Mesendoderm (in vitro differentiated cells): ENCODE results near the gene BRSK1.
A peak's percentile ranks its signal among the peaks of the same experiment; 100 is the strongest.

Experiments used
- DNase-seq: peaks from one replicate; pipeline ENCODE4 v3.0.0; 2013
- H2AK5ac ChIP-seq: 2 replicates; pipeline ENCODE4 v1.6.1; 2013; ENCODE audit warnings: low read length, inconsistent platforms
- H2BK120ac ChIP-seq: 2 replicates; pipeline ENCODE4 v1.6.1; 2013; ENCODE audit warnings: low read depth, mild to moderate bottlenecking, low read length, moderate library complexity, mixed read lengths
- H2BK15ac ChIP-seq: replicated peaks from 2 replicates; pipeline ENCODE4 v1.6.1; 2013; ENCODE audit warnings: low read depth, mild to moderate bottlenecking, moderate library complexity
- H2BK5ac ChIP-seq: 2 replicates; pipeline ENCODE4 v1.6.1; 2013; ENCODE audit warnings: low read length, inconsistent platforms
- H3K18ac ChIP-seq: 2 replicates; pipeline ENCODE4 v1.6.1; 2013; ENCODE audit warnings: mild to moderate bottlenecking, low read length, mixed read lengths
- H3K23ac ChIP-seq: one replicate; pipeline ENCODE4 v1.6.1; 2013; ENCODE audit warnings: low read length
- H3K27ac ChIP-seq: 2 replicates; pipeline ENCODE4 v1.5.1; 2013; ENCODE audit warnings: low read depth, mild to moderate bottlenecking, inconsistent platforms, low read length, moderate library complexity
- H3K27me3 ChIP-seq: 2 replicates; pipeline ENCODE4 v1.6.1; 2013; ENCODE audit warnings: low read length, control low read depth, mild to moderate bottlenecking, inconsistent platforms; ENCODE audit not compliant: insufficient read depth, poor library complexity
- H3K36me3 ChIP-seq: 2 replicates; pipeline ENCODE4 v1.6.1; 2013; ENCODE audit warnings: low read length, inconsistent platforms; ENCODE audit not compliant: control insufficient read depth, insufficient read depth
- H3K4ac ChIP-seq: one replicate; pipeline ENCODE4 v1.6.1; 2013; ENCODE audit warnings: low read depth, mild to moderate bottlenecking, low read length, moderate library complexity
- H3K4me1 ChIP-seq: 2 replicates; pipeline ENCODE4 v1.6.1; 2013; ENCODE audit warnings: low read depth, low read length, inconsistent platforms; ENCODE audit not compliant: control insufficient read depth
- H3K4me2 ChIP-seq: 2 replicates; pipeline ENCODE4 v1.6.1; 2013; ENCODE audit warnings: low read length
- H3K4me3 ChIP-seq: 2 replicates; pipeline ENCODE4 v1.5.1; 2013; ENCODE audit warnings: mild to moderate bottlenecking, low read length
- H3K56ac ChIP-seq: one replicate; pipeline ENCODE4 v1.6.1; 2013; ENCODE audit warnings: low read length
- H3K79me1 ChIP-seq: 2 replicates; pipeline ENCODE4 v1.6.1; 2013; ENCODE audit warnings: low read length, inconsistent platforms
- H3K79me2 ChIP-seq: 2 replicates; pipeline ENCODE4 v1.6.1; 2013; ENCODE audit warnings: mild to moderate bottlenecking, low read length; ENCODE audit not compliant: control insufficient read depth, insufficient read depth
- H3K9ac ChIP-seq: 2 replicates; pipeline ENCODE4 v1.6.1; 2013; ENCODE audit warnings: low read length, inconsistent platforms
- H4K5ac ChIP-seq: one replicate; pipeline ENCODE4 v1.6.1; 2013; ENCODE audit warnings: low read length
- H4K8ac ChIP-seq: one replicate; pipeline ENCODE4 v1.6.1; 2013; ENCODE audit warnings: low read depth, mild to moderate bottlenecking, control low read depth, low read length, moderate library complexity
- WGBS: extraction: QIAGEN DNeasy Blood & Tissue Kit; methylation state at CpG from one replicate; pipeline ENCODE4 v1.1.7; 2013; ENCODE audit warnings: low lambda C conversion rate, missing lambda C conversion rate; ENCODE audit not compliant: insufficient coverage; ENCODE audit errors: extremely low coverage; 5-methylcytosine and 5-hydroxymethylcytosine counted together

Gene BRSK1

DNA sequence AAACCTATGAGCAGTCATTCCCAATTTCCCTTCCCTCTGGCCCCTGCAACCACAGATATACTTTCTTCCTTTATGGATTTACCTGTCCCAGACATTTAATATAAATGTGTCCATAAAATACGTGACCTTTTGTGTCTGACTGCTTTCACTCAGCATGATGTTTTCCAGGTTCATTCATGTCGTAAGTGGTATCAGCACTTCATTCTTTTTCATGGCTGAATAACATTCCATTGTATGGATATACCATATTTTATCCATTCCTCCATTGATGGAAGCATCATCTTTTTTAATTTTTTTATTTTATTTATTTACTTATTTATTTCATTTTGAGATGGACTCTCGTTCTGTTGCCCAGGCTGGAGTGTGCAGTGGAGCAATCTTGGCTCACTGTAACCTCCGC is 17.0 kb upstream of the BRSK1 start:
- Histone ChIP-seq H3K4me1 (no peaks in the 10 kb centered on the region), H3K56ac (no peak overlapping the region), H3K79me2 (no peaks in the 10 kb centered on the region), H4K5ac (no peak overlapping the region), H3K4ac (no peak overlapping the region), H3K9ac (no peak overlapping the region), H2BK120ac (no peak overlapping the region), H2BK15ac (no peak overlapping the region), H3K23ac (no peak overlapping the region), H3K79me1 (no peaks in the 10 kb centered on the region), H2AK5ac (no peak overlapping the region), H2BK5ac (no peak overlapping the region), H3K4me3 (no peak overlapping the region), H3K18ac (no peak overlapping the region), H3K27ac (no peak overlapping the region), H4K8ac (no peak overlapping the region), H3K27me3 (no peaks in the 10 kb centered on the region), H3K36me3 (no peaks in the 10 kb centered on the region), H3K4me2 (no peak overlapping the region)
- WGBS: no CpG with 5 or more reads among the region's 4 CpGs
- no peak for DNase-seq

DNA sequence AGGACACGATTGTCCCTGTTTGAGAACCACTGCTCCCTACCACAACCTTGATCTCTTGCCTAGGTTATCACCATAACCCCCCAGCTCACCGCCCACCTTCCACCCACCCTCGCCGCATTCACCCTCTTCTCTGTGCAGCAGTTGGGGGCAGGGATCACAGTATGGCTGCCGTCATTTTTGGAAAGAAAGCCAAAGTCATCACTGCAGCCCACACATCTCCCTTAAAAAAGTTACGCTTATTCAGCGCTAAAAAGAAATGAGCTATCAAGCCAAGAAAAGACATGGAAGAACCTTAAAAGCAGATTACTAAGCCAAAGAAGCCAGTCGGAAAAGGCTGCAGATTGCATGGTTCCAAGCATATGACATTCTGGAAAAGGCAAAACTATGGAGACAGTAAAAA is 14.5 kb upstream of the BRSK1 start:
- Histone ChIP-seq H3K4me3 (no peak overlapping the region), H2AK5ac (no peak overlapping the region), H3K27ac (no peak overlapping the region), H4K5ac (no peak overlapping the region), H2BK5ac (no peak overlapping the region), H3K79me1 (no peaks in the 10 kb centered on the region), H2BK15ac (no peak overlapping the region), H3K18ac (no peak overlapping the region), H3K4ac (no peak overlapping the region), H3K27me3 (no peaks in the 10 kb centered on the region), H3K23ac (no peak overlapping the region), H3K36me3 (no peaks in the 10 kb centered on the region), H4K8ac (no peak overlapping the region), H2BK120ac (no peak overlapping the region), H3K4me2 (no peak overlapping the region), H3K56ac (no peak overlapping the region), H3K4me1 (no peaks in the 10 kb centered on the region), H3K79me2 (no peaks in the 10 kb centered on the region), H3K9ac (no peak overlapping the region)
- WGBS: no CpG with 5 or more reads among the region's 8 CpGs
- DNase-seq: no peak

DNA sequence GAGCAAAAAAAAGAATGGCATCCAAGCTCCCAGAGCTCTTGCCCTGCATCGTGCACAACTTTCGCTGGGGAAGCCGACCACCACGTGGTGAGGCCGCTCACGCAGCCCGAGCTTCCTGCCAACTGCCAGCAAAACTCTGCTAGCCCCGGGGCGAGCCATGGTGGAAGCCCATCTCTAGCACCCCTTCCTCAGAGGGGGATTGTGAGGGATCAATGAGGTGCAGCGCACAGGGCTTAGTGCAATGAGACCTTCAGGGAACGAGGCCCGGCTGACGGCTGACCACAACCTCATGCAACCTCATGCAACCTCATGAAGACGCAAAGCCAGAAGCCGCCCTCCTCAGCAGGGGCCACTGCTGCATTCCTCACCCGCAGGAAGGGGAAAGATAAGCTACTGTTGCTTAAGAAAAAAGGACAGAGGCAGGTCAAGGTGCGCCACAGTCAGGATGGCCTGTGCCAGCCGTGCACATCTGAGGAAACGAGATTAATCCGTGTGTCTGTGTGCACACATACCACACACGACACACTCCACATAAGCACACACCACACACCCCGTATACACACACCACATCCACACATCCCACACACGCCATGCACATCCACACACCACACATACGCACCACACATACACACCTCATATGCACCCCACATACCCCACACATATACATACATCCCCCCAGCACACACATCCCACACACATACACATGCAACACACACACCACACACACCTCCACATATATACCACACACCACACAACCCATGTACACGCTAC is 13.4 kb upstream of the BRSK1 start:
- Histone ChIP-seq H3K23ac (no peak overlapping the region), H3K56ac (peak overlapping the region; percentile 30), H3K27me3 (no peaks in the 10 kb centered on the region), H3K4me3 (no peak overlapping the region), H3K36me3 (no peaks in the 10 kb centered on the region), H3K4me1 (no peaks in the 10 kb centered on the region), H3K79me2 (no peaks in the 10 kb centered on the region), H4K8ac (no peak overlapping the region), H3K4ac (no peak overlapping the region), H4K5ac (no peak overlapping the region), H3K18ac (no peak overlapping the region), H2BK120ac (no peak overlapping the region), H2BK5ac (no peak overlapping the region), H2BK15ac (no peak overlapping the region), H3K27ac (no peak overlapping the region), H2AK5ac (no peak overlapping the region), H3K9ac (no peak overlapping the region), H3K4me2 (no peak overlapping the region), H3K79me1 (no peaks in the 10 kb centered on the region)
- peak; percentile 58 for DNase-seq
- 100% methylated on average over 4 of the region's 25 CpGs for WGBS

DNA sequence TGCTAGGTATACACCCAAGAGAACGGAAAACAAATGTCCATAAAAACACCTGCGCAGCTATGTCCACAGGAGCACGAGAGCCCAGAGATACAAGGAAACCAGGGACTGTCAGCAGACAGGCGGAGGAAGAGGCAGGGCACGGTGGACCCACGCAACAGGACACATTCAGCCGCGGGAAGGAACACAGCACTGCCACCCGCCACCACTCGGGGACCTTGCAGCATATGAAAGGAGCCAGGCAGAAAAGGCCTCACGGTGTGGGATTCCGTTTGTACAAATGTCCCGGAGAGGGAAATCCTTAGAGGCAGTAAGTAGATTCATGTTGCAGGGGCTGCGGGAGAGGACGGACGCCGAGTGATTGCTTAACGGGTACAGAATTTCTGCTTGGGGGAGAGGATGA is 11.7 kb upstream of the BRSK1 start:
- DNase-seq: no peak
- Histone ChIP-seq H3K27me3 (no peaks in the 10 kb centered on the region), H3K4me1 (no peaks in the 10 kb centered on the region), H3K79me1 (no peaks in the 10 kb centered on the region), H3K4me2 (no peak overlapping the region), H3K4ac (no peak overlapping the region), H3K18ac (no peak overlapping the region), H3K79me2 (no peaks in the 10 kb centered on the region), H2BK15ac (no peak overlapping the region), H3K23ac (no peak overlapping the region), H2BK5ac (no peak overlapping the region), H2BK120ac (no peak overlapping the region), H2AK5ac (no peak overlapping the region), H4K8ac (no peak overlapping the region), H3K36me3 (no peaks in the 10 kb centered on the region), H3K56ac (no peak overlapping the region), H3K27ac (no peak overlapping the region), H4K5ac (no peak overlapping the region), H3K9ac (no peak overlapping the region), H3K4me3 (no peak overlapping the region)
- no CpG with 5 or more reads among the region's 18 CpGs for WGBS

DNA sequence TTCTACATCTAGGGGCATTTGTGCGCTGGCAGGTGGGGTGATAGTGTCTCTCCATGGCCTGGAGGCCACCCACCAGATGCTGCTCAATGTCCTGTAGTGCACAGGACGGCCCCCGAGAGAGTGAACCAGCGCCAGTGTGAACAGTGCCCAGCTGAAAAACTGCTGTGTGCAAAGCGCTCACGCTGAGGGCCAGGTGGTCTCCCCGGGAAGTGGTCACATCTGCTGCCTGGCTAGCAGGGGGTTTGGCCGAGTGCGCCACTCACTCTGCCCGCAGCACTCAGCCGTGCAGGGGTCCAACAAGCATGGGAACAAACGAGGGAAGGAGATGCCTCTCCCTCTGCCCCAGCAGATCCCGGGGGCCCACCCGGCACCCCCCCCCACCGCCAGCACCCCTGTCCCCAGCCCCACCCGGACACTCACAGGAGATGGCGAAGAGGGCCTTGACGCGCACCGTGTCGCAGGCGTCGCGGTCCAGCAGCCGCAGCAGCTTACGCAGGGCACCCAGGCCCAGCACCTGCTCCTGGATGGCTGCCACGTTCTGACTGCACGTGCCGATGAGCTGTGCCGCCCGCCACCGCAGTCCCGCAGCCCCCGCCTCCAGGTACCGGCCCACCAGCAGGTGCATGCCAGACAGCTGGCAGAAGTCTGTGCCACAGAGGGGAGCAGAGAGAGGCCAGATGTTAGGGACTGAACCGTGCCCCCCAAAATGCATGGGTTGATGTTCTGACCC is 9.7 kb upstream of the BRSK1 start:
- no CpG with 5 or more reads among the region's 36 CpGs for WGBS
- H3K56ac ChIP-seq: no peak overlapping the region
- H3K27me3 ChIP-seq: no peaks in the 10 kb centered on the region
- H3K79me2 ChIP-seq: no peaks in the 10 kb centered on the region
- H3K27ac ChIP-seq: no peak overlapping the region
- H3K79me1 ChIP-seq: peaks cover 2% of the 10 kb centered on the region
- H3K36me3 ChIP-seq: no peaks in the 10 kb centered on the region
- H3K4ac ChIP-seq: no peak overlapping the region
- no peak overlapping the region for H2BK5ac ChIP-seq
- no peak overlapping the region for H3K9ac ChIP-seq
- H3K18ac ChIP-seq: no peak overlapping the region
- no peak overlapping the region for H2BK15ac ChIP-seq
- no peak overlapping the region for H2BK120ac ChIP-seq
- peaks cover 2% of the 10 kb centered on the region for H3K4me1 ChIP-seq
- H3K4me2 ChIP-seq: no peak overlapping the region
- no peak overlapping the region for H3K4me3 ChIP-seq
- no peak overlapping the region for H4K8ac ChIP-seq
- no peak for DNase-seq
- no peak overlapping the region for H2AK5ac ChIP-seq
- H4K5ac ChIP-seq: no peak overlapping the region
- no peak overlapping the region for H3K23ac ChIP-seq
